Fibroblast of the aortic adventitia (primary cell): ENCODE measurements around the gene PHOX2A. TPM values are rescaled to one million over a fixed set of nuclear protein-coding genes. Genes with fewer than 3 reads are reported as not detected.

Source experiments
- DNase-seq: peaks from one replicate; pipeline ENCODE4 v3.0.0-alpha.2; 2010; ENCODE audit warnings: low read depth
- H3K4me3 ChIP-seq: 2 replicates; pipeline ENCODE4 v1.5.1; 2011; ENCODE audit warnings: low read depth, mild to moderate bottlenecking, control low read depth, low read length, moderate library complexity
- total RNA-seq: library from RNA; depleted of rRNA; stranded (reverse); fragments of >200 nt; gene quantifications from 2 replicates; pipeline ENCODE4 v1.2.3, GENCODE V29; 2012; ENCODE audit warnings: low replicate concordance
- TF ChIP-seq, protein P1 (sequence below): IDR thresholded peaks from 2 replicates; pipeline ENCODE4 v1.5.1; 2011; ENCODE audit warnings: mild to moderate bottlenecking, low read length, control low read depth, inconsistent platforms; ENCODE audit not compliant: insufficient read depth

Gene PHOX2A
- total RNA-seq, 1 donor: not detected

DNA sequence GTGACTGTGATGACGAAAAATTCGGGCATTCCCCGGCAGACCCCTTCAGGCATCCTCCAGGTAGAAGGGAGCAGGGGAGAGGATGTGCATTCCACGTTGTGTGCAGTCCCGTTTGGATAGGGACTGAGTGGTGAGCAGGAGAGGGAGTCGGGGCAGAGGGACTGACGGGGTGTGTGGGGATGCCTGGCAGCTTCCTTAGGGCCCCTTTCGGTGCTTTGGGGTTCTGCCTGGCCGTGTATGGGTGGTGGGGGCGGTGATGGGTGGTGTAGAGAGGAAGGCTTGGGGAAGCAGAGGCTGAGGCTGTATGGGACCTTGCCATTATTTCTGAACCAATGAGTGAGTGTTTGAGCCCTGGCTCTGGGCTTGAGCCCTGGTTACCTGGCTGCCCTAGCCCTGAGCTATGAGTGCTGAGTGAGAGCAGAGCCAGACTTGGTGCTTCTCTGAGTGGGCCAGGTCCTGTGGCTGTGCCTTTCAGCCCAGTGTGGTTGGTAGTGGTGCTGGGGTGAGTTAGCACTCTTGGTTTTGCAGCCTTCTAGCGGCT lies 18.5 kb downstream of the PHOX2A start:
- peak overlapping the region; percentile 91 for H3K4me3 ChIP-seq
- DNase-seq: no peak
- TF ChIP-seq, protein P1, sequence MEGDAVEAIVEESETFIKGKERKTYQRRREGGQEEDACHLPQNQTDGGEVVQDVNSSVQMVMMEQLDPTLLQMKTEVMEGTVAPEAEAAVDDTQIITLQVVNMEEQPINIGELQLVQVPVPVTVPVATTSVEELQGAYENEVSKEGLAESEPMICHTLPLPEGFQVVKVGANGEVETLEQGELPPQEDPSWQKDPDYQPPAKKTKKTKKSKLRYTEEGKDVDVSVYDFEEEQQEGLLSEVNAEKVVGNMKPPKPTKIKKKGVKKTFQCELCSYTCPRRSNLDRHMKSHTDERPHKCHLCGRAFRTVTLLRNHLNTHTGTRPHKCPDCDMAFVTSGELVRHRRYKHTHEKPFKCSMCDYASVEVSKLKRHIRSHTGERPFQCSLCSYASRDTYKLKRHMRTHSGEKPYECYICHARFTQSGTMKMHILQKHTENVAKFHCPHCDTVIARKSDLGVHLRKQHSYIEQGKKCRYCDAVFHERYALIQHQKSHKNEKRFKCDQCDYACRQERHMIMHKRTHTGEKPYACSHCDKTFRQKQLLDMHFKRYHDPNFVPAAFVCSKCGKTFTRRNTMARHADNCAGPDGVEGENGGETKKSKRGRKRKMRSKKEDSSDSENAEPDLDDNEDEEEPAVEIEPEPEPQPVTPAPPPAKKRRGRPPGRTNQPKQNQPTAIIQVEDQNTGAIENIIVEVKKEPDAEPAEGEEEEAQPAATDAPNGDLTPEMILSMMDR: no peak

DNA sequence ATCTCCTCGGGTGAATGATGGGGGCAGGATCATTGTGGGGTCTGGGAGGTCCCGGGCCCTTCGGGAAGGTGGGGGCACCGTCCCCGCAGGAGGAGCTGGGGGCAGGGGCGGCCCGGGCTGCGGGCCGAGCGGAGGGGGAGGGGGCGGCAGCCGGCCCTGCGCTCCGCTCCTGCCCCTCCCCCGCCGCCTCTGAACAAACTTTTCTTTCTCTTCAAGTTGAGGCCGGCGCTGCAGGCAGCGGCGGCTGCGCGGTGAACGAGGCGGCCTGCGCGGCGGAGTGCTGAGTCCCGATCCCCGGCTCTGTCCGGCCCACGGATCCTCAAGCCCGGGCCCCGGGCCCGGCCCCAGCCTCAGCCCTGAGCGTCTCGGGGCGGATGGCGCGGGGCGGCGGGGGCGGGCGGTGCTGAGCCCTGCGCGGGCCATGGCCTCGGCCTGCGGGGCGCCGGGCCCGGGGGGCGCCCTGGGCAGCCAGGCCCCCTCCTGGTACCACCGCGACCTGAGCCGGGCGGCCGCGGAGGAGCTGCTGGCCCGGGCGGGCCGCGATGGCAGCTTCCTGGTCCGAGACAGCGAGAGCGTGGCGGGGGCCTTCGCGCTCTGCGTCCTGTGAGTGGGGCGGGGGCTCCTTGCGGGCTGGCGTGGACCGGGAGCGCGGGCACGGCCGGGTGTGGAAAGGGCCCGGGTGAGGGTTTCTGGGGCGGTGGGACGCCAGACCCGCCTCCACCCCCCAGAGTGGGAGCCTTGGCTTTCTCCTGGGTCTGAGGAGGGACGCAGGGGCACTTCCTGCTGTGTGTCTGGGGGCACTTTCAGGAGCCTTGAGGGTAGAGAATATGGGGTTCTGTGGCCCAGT lies 19.2 kb downstream of the PHOX2A start, which contains the start of gene INPPL1:
Gene INPPL1 (plus strand): TSS at position 204 of the 847 bp plus-strand sequence. CDS start 218 bp downstream, at position 422.
- TF ChIP-seq, protein P1: no peak
- no peak for DNase-seq
- H3K4me3 ChIP-seq: peak within 1 kb of the TSS; percentile 91

DNA sequence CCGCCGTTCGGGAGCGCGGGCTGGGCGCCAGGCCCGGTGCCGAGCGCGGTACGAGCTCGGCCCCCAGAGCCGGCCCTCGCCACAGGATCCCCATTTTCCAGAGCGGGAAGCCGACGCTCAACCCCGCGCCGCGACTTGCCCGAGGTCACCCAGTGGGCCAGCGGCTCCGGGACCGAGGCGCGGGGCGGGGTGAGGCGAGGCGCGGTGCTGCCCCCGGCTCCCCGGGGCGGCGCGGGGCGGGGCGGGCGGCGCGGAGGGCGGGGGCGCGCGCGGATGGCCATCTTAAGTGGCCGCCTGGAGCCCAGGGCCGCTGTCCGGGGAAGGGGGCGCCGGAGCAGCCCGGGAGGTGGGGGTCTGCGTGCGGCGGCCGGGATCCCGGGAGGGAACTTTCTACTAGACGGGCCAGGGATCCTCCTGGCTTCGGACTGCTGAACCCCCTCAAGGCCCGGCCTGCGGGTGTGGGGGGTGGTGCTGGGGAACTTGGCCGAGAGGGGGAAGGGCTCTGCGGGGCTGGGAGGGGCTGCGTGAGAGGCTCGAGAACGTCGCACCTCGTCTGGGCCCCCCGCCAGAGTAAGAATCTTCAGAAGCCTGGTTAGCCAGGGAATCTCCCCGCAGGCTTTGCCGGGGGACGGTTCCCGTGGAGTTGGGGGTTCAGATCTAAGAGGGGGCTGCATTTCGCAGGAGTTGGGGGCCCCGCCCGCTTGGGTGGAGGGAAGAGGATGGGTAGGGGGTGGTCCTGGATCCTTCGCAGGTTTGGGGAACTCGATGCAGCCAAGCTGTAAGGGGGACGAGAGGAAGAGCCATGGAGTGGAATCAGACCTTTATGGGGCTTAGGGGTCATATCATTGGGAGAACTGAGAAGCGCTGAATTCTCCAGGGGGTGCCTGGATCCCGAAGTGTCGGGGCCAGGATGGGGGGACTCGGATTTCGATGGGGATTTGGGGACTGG lies 20.1 kb downstream of the PHOX2A start:
- DNase-seq: peak; percentile 68
- H3K4me3 ChIP-seq: peak overlapping the region; percentile 91
- TF ChIP-seq, protein P1: no peak

DNA sequence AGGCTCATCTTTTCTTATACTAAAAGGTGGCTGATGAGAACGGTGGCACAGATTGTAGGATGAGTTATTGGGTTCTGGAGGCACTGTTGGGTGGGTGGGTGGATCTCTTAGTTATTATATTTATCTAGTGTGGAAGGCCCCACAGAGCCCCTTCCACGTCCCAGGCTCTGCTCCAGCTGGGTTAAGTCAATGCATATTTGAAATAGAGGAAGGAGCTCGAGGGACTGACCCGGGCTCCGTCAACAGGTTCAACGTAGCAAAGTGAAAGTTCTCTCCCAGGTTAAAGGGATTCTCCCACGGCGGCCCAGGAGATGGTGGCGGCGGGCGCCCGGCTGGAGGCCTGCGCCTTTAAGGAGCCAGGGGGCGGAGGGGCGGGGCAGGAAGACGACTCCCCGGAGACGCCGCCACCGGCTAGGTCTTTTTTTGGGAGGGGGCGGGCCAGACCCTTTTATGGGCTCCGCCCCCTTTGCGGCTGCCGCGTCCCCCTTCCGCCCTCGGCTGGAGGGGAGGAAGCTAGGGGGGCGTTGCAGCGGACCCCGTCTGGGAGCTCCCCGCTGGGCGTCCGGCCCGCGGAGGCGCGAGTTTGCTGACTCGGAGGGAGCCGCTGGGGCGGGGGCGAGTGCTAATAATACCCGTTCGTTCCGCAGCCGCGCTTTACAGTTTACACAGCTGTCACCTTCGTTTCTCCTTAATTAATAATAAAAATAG lies 20.9 kb downstream of the PHOX2A start:
- TF ChIP-seq, protein P1: peak; percentile 40
- H3K4me3 ChIP-seq: peak overlapping the region; percentile 91
- DNase-seq: peak; percentile 87

DNA sequence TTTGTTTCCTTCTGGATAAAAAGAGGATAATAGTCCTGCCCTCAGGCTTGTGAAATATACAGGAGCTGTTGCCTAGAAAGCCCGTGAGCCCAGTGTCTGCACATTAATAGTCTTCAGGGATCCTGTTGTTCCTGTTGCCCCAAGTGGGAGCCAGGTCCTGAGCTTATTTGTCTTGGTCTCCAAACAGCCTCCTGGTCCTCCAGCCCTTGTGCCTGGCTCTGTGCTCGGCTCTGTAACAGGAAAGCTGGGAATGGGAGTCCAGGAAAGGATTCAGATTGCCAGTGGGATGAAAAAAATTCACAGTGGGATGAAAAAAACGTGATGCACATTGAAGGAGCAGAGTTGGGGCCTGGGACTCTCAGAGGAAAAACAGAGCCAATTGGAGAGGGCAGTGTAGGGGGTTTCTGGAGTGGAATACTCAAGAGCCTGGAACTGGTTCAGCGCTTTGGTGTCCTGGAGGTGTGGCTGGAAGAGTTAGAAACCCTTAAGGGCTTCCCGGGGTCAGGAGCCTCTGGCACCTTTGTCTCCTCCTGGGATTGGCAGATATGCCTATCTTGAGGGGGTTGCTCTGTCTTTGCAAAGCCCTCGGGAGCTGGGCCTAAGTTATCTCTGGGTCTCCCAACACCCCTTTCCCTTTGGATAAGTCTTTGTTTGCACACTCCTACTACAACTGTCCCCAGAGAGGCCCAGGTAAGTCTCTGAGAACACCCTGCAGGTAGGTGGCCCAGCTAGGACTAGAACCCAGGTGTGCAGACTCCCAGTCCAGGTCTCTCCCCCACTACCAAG lies 21.7 kb downstream of the PHOX2A start:
- peak overlapping the region; percentile 91 for H3K4me3 ChIP-seq
- no peak for DNase-seq
- TF ChIP-seq, protein P1: no peak
